Measurements from ENCODE around the gene CHSY1.

CHSY1 gene

DNA sequence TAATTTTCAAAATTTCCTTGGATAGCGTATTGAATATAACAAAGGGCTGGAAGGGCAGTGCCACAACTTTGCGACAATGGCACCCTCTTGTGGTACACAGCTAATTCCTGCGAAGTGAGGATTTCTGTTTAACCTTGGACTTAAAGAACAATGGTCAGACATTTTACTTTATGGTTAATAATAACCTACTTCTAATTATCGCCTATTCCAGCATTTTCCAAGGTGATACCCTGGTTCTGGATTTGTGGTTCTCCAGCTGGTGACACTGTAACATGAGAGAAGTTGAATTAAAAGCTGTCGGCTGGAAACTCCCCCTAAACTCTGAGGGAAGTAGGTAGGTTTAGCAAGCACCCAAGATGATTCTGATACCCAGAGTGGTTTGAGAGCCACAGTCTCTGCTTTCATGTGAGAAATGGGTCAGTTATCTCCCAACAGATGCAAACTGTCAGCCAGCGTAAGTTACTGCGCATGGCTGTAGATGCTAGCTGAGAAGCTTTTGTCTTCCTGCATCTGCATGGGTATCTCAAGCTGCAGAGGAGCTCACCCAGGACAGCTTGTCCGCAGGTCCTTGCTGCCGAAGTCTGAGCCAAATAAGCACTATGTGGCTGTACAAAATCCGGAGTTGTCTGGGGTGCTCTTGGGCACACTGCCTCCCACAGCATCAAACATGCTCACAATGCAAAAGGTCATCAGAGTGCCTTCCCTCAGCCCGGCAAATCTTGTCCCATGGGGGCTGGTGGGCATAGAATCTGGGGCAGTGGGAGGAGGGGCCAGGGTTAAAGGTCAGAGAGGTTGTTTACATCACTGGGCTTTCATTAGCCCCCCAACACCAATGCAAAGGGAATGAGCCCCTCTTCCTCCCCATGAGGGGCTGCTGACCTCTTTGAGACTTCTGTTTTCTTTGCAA lies 6.6 kb upstream of the CHSY1 start:
- Histone ChIP-seq H3K27me3 (ENCODE audit: control insufficient read depth in 3 of 3, insufficient read depth in 3 of 3, low read depth in 1 of 3, low read length in 3 of 3) (peaks cover 0 to 2% (median 0%) of the 10 kb centered on the region in 3 experiments), H2BK5ac (ENCODE audit: low read length) (no peak overlapping the region), H3K4me3 (ENCODE audit: low read length in 2 of 2) (peak overlapping the region in 1 of 2 donors; percentile 1), H3K79me1 (ENCODE audit: low read depth, low read length) (no peaks in the 10 kb centered on the region), H2BK12ac (ENCODE audit: low read length) (no peak overlapping the region), H3K4me2 (ENCODE audit: insufficient read depth, low read length, poor library complexity, severe bottlenecking) (no peak overlapping the region), H3K4me1 (ENCODE audit: control insufficient read depth in 2 of 2, insufficient read depth in 1 of 2, low read depth in 1 of 2, low read length in 2 of 2) (peaks cover 0 to 14% of the 10 kb centered on the region in 2 donors), H3K14ac (ENCODE audit: low read length) (no peak overlapping the region), H3K9ac (ENCODE audit: low read depth, low read length, poor library complexity) (no peak overlapping the region), H3K18ac (ENCODE audit: low read length) (no peak overlapping the region), H3K36me3 (replicated peaks in 1 of 2; ENCODE audit: control insufficient read depth in 2 of 2, insufficient read depth in 2 of 2, low read length in 2 of 2) (no peaks in the 10 kb centered on the region), H2BK120ac (ENCODE audit: low read depth, low read length) (no peak overlapping the region), H3K4ac (ENCODE audit: low read length) (no peak overlapping the region), H2BK15ac (ENCODE audit: low read length) (no peak overlapping the region), H3K27ac (replicated peaks; ENCODE audit: low read length) (no peak overlapping the region), H2AFZ (ENCODE audit: low read length) (peak overlapping the region; percentile 56), H3K23ac (ENCODE audit: low read depth, low read length, poor library complexity) (no peak overlapping the region), H3K9me3 (replicated peaks in 1 of 2; ENCODE audit: control insufficient read depth in 2 of 2, insufficient read depth in 1 of 2, low read depth in 1 of 2, low read length in 2 of 2) (no peaks in the 10 kb centered on the region), H4K8ac (ENCODE audit: low read depth, low read length) (no peak overlapping the region), H4K91ac (ENCODE audit: low read depth, low read length, poor library complexity) (no peak overlapping the region), H2AK5ac (ENCODE audit: low read depth, low read length) (no peak overlapping the region)
- WGBS, 2 donors (ENCODE audit: extremely low coverage in 2 of 2, insufficient read length in 2 of 2, insufficient replicate concordance in 1 of 2): no CpG with 5 or more reads among the region's 11 CpGs
- DNase-seq (ENCODE audit: low spot score): no peak

DNA sequence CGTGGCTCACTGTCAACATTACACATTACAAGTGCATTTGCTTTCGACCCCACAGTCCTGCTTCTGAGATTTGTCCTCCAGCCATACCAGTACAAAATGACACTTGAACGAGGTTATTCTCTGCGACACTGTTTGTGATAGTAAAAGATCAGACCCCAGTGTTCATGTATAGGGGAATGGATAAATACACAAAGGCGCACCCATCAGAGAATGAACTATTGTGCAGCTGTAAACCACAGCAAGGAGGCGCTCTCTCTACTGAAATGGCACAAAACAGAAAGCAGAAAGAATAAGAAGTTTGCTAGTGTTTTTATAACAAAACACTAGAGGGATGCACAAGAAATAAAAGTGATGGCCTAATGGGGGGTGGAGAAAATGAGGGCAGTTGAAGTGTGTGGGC lies 4.9 kb upstream of the CHSY1 start:
- H3K14ac ChIP-seq (ENCODE audit: low read length): no peak overlapping the region
- H3K27me3 ChIP-seq (ENCODE audit: control insufficient read depth in 3 of 3, insufficient read depth in 3 of 3, low read depth in 1 of 3, low read length in 3 of 3): peaks cover 0 to 2% (median 0%) of the 10 kb centered on the region in 3 experiments
- H3K4me3 ChIP-seq (ENCODE audit: low read length in 2 of 2): no peak overlapping the region
- H3K27ac ChIP-seq (replicated peaks; ENCODE audit: low read length): no peak overlapping the region
- H2BK5ac ChIP-seq (ENCODE audit: low read length): no peak overlapping the region
- H2AK5ac ChIP-seq (ENCODE audit: low read depth, low read length): no peak overlapping the region
- peaks cover 0 to 14% of the 10 kb centered on the region in 2 donors for H3K4me1 ChIP-seq (ENCODE audit: control insufficient read depth in 2 of 2, insufficient read depth in 1 of 2, low read depth in 1 of 2, low read length in 2 of 2)
- H4K8ac ChIP-seq (ENCODE audit: low read depth, low read length): no peak overlapping the region
- H3K23ac ChIP-seq (ENCODE audit: low read depth, low read length, poor library complexity): no peak overlapping the region
- no peak overlapping the region for H3K18ac ChIP-seq (ENCODE audit: low read length)
- no peak overlapping the region for H2BK12ac ChIP-seq (ENCODE audit: low read length)
- no peak overlapping the region for H3K4me2 ChIP-seq (ENCODE audit: insufficient read depth, low read length, poor library complexity, severe bottlenecking)
- no peak overlapping the region for H3K9ac ChIP-seq (ENCODE audit: low read depth, low read length, poor library complexity)
- H3K4ac ChIP-seq (ENCODE audit: low read length): no peak overlapping the region
- H2BK15ac ChIP-seq (ENCODE audit: low read length): no peak overlapping the region
- no peak overlapping the region for H4K91ac ChIP-seq (ENCODE audit: low read depth, low read length, poor library complexity)
- no peaks in the 10 kb centered on the region for H3K9me3 ChIP-seq (replicated peaks in 1 of 2; ENCODE audit: control insufficient read depth in 2 of 2, insufficient read depth in 1 of 2, low read depth in 1 of 2, low read length in 2 of 2)
- H2AFZ ChIP-seq (ENCODE audit: low read length): no peak overlapping the region
- DNase-seq (ENCODE audit: low spot score): no peak
- H3K79me1 ChIP-seq (ENCODE audit: low read depth, low read length): no peaks in the 10 kb centered on the region
- no peaks in the 10 kb centered on the region for H3K36me3 ChIP-seq (replicated peaks in 1 of 2; ENCODE audit: control insufficient read depth in 2 of 2, insufficient read depth in 2 of 2, low read length in 2 of 2)
- H2BK120ac ChIP-seq (ENCODE audit: low read depth, low read length): no peak overlapping the region
- no CpG with 5 or more reads among the region's 6 CpGs for WGBS, 2 donors (ENCODE audit: extremely low coverage in 2 of 2, insufficient read length in 2 of 2, insufficient replicate concordance in 1 of 2)

DNA sequence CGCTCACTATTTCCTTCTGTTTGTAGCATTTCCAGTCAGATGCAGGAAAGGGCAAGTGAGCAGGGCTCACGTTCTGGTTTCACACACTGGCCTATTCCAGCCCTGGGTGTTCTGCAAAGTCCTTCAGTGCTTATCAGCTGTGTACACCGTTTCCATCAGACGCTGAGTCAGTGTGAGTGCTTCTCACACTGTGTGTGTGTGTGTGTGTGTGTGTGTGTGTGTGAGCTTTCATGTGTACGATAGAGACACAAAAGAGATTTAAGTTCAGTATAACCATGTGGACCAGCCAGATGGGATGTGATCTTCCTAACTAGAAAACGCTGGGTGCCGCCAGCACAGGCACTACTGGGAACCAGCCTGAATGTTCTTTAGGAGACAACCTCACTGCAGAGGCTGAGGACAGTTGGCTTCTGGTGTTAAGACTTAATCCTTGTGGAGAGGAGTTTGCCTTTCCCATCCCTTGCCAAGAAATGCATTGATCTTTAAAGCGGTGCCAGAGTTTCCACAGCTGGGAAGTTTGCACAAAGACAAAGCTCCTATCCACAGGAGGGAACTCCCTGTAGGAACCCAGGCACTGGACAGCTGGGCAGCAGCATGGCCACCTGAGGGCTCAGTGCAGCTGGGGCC lies 3.9 kb upstream of the CHSY1 start:
- Histone ChIP-seq H3K36me3 (replicated peaks in 1 of 2; ENCODE audit: control insufficient read depth in 2 of 2, insufficient read depth in 2 of 2, low read length in 2 of 2) (no peaks in the 10 kb centered on the region), H2BK5ac (ENCODE audit: low read length) (no peak overlapping the region), H3K14ac (ENCODE audit: low read length) (no peak overlapping the region), H2AFZ (ENCODE audit: low read length) (peak overlapping the region; percentile 37), H3K4me1 (ENCODE audit: control insufficient read depth in 2 of 2, insufficient read depth in 1 of 2, low read depth in 1 of 2, low read length in 2 of 2) (peaks cover 0 to 14% of the 10 kb centered on the region in 2 donors), H3K4me3 (ENCODE audit: low read length in 2 of 2) (no peak overlapping the region), H3K9me3 (replicated peaks in 1 of 2; ENCODE audit: control insufficient read depth in 2 of 2, insufficient read depth in 1 of 2, low read depth in 1 of 2, low read length in 2 of 2) (no peaks in the 10 kb centered on the region), H3K23ac (ENCODE audit: low read depth, low read length, poor library complexity) (no peak overlapping the region), H3K27ac (replicated peaks; ENCODE audit: low read length) (no peak overlapping the region), H4K8ac (ENCODE audit: low read depth, low read length) (no peak overlapping the region), H3K27me3 (ENCODE audit: control insufficient read depth in 3 of 3, insufficient read depth in 3 of 3, low read depth in 1 of 3, low read length in 3 of 3) (peaks cover 0 to 2% (median 0%) of the 10 kb centered on the region in 3 experiments), H3K9ac (ENCODE audit: low read depth, low read length, poor library complexity) (no peak overlapping the region), H2BK12ac (ENCODE audit: low read length) (no peak overlapping the region), H2AK5ac (ENCODE audit: low read depth, low read length) (no peak overlapping the region), H4K91ac (ENCODE audit: low read depth, low read length, poor library complexity) (no peak overlapping the region), H2BK15ac (ENCODE audit: low read length) (no peak overlapping the region), H3K4me2 (ENCODE audit: insufficient read depth, low read length, poor library complexity, severe bottlenecking) (no peak overlapping the region), H3K4ac (ENCODE audit: low read length) (no peak overlapping the region), H3K18ac (ENCODE audit: low read length) (no peak overlapping the region), H2BK120ac (ENCODE audit: low read depth, low read length) (no peak overlapping the region), H3K79me1 (ENCODE audit: low read depth, low read length) (no peaks in the 10 kb centered on the region)
- no CpG with 5 or more reads among the region's 8 CpGs for WGBS, 2 donors (ENCODE audit: extremely low coverage in 2 of 2, insufficient read length in 2 of 2, insufficient replicate concordance in 1 of 2)
- no peak for DNase-seq (ENCODE audit: low spot score)

DNA sequence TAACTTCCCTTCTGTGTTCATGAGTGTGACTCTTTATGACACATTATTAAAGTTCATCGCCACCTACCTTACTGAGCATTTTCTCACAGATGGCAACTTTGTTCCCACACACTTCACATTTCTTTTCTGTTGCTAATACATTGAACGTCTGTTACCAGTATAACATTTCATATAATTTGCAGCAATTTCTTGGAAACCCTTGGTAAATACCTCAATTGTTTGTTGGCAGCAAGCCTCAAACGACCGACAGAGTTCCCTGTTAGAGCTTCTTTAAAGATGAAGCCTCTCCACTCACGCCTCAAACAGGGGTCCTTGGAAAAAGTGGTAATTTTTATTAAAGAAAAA lies 3.2 kb upstream of the CHSY1 start:
- Histone ChIP-seq H4K8ac (ENCODE audit: low read depth, low read length) (no peak overlapping the region), H3K23ac (ENCODE audit: low read depth, low read length, poor library complexity) (no peak overlapping the region), H2BK15ac (ENCODE audit: low read length) (no peak overlapping the region), H3K4ac (ENCODE audit: low read length) (no peak overlapping the region), H2BK12ac (ENCODE audit: low read length) (no peak overlapping the region), H4K91ac (ENCODE audit: low read depth, low read length, poor library complexity) (no peak overlapping the region), H3K36me3 (replicated peaks in 1 of 2; ENCODE audit: control insufficient read depth in 2 of 2, insufficient read depth in 2 of 2, low read length in 2 of 2) (no peaks in the 10 kb centered on the region), H2BK120ac (ENCODE audit: low read depth, low read length) (no peak overlapping the region), H2BK5ac (ENCODE audit: low read length) (no peak overlapping the region), H3K4me2 (ENCODE audit: insufficient read depth, low read length, poor library complexity, severe bottlenecking) (no peak overlapping the region), H3K9me3 (replicated peaks in 1 of 2; ENCODE audit: control insufficient read depth in 2 of 2, insufficient read depth in 1 of 2, low read depth in 1 of 2, low read length in 2 of 2) (no peaks in the 10 kb centered on the region), H3K14ac (ENCODE audit: low read length) (no peak overlapping the region), H3K27ac (replicated peaks; ENCODE audit: low read length) (no peak overlapping the region), H2AFZ (ENCODE audit: low read length) (no peak overlapping the region), H3K4me3 (ENCODE audit: low read length in 2 of 2) (no peak overlapping the region), H3K79me1 (ENCODE audit: low read depth, low read length) (peaks cover 3% of the 10 kb centered on the region), H3K18ac (ENCODE audit: low read length) (no peak overlapping the region), H3K9ac (ENCODE audit: low read depth, low read length, poor library complexity) (no peak overlapping the region), H2AK5ac (ENCODE audit: low read depth, low read length) (no peak overlapping the region), H3K27me3 (ENCODE audit: control insufficient read depth in 3 of 3, insufficient read depth in 3 of 3, low read depth in 1 of 3, low read length in 3 of 3) (peaks cover 0 to 2% (median 0%) of the 10 kb centered on the region in 3 experiments), H3K4me1 (ENCODE audit: control insufficient read depth in 2 of 2, insufficient read depth in 1 of 2, low read depth in 1 of 2, low read length in 2 of 2) (peaks cover 5 to 14% of the 10 kb centered on the region in 2 donors)
- DNase-seq (ENCODE audit: low spot score): no peak
- WGBS, 2 donors (ENCODE audit: extremely low coverage in 2 of 2, insufficient read length in 2 of 2, insufficient replicate concordance in 1 of 2): no CpG with 5 or more reads among the region's 5 CpGs
